MM.1S (cell line): ENCODE data around the gene TGFB2.

Source experiments
- DNase-seq: peaks from one replicate; pipeline ENCODE4 v3.0.0-alpha.2; 2015
- H2AFZ ChIP-seq: fragments of 300-600 bp; sonication (generic); 2 replicates; pipeline ENCODE4 v1.6.0; 2016; ENCODE audit warnings: antibody characterized with exemption, low read length
- H3F3A ChIP-seq: fragments of 300-600 bp; sonication (generic); 2 replicates; pipeline ENCODE4 v1.6.1; 2016; ENCODE audit warnings: mild to moderate bottlenecking, antibody characterized with exemption, low read length, moderate library complexity, mixed read lengths; ENCODE audit not compliant: insufficient read depth
- H3K27ac ChIP-seq: fragments of 300-600 bp; sonication (generic); 2 replicates; pipeline ENCODE4 v1.5.1; 2016; ENCODE audit warnings: mild to moderate bottlenecking, low read length
- H3K27me3 ChIP-seq: fragments of 300-600 bp; sonication (generic); replicated peaks from 2 replicates; pipeline ENCODE4 v1.6.0; 2016; ENCODE audit warnings: low read length; ENCODE audit not compliant: insufficient read depth
- H3K36me3 ChIP-seq: fragments of 300-600 bp; sonication (generic); replicated peaks from 2 replicates; pipeline ENCODE4 v1.6.1; 2016; ENCODE audit warnings: mild to moderate bottlenecking, low read length, mixed read lengths; ENCODE audit not compliant: insufficient read depth
- H3K4me1 ChIP-seq: fragments of 300-600 bp; sonication (generic); 2 replicates; pipeline ENCODE4 v1.6.1; 2016; ENCODE audit warnings: low read length, mixed read lengths
- H3K4me2 ChIP-seq: fragments of 300-600 bp; sonication (generic); 2 replicates; pipeline ENCODE4 v1.6.0; 2016; ENCODE audit warnings: low read depth, low read length
- H3K4me3 ChIP-seq: fragments of 300-600 bp; sonication (generic); 2 replicates; pipeline ENCODE4 v1.5.1; 2016; ENCODE audit warnings: low read length, mixed read lengths
- H3K79me2 ChIP-seq: fragments of 300-600 bp; sonication (generic); 2 replicates; pipeline ENCODE4 v1.6.1; 2016; ENCODE audit warnings: mixed run types, low read length, mixed read lengths
- H3K9ac ChIP-seq: fragments of 300-600 bp; sonication (generic); 2 replicates; pipeline ENCODE4 v1.6.1; 2016; ENCODE audit warnings: low read length, mixed read lengths
- H3K9me2 ChIP-seq: fragments of 300-600 bp; sonication (generic); replicated peaks from 2 replicates; pipeline ENCODE4 v1.6.1; 2016; ENCODE audit warnings: mild to moderate bottlenecking, low read length, mixed read lengths; ENCODE audit not compliant: insufficient read depth
- H3K9me3 ChIP-seq: fragments of 300-600 bp; sonication (generic); replicated peaks from 2 replicates; pipeline ENCODE4 v1.6.1; 2016; ENCODE audit warnings: mild to moderate bottlenecking, low read length, mixed read lengths; ENCODE audit not compliant: insufficient read depth
- H4K20me1 ChIP-seq: fragments of 300-600 bp; sonication (generic); 2 replicates; pipeline ENCODE4 v1.6.1; 2016; ENCODE audit warnings: mild to moderate bottlenecking, low read length, moderate library complexity, mixed read lengths; ENCODE audit not compliant: insufficient read depth
- CTCF ChIP-seq: fragments of 300-600 bp; sonication (generic); IDR thresholded peaks from 2 replicates; pipeline ENCODE4 v1.5.1; 2016; ENCODE audit warnings: antibody characterized with exemption, low read length, mixed read lengths
- EZH2 ChIP-seq: fragments of 300-600 bp; sonication (generic); optimal IDR thresholded peaks from 2 replicates; pipeline ENCODE3; 2017; ENCODE audit warnings: low read depth, mild to moderate bottlenecking, antibody characterized with exemption, low read length, mixed read lengths
- EZH2phosphoT487 ChIP-seq: fragments of 300-600 bp; sonication (generic); IDR thresholded peaks from 2 replicates; pipeline ENCODE4 v1.6.1; 2018; ENCODE audit warnings: antibody characterized with exemption, low read length

TGFB2 gene

GRCh38 chr1:218480588-218481099 lies 135.5 kb downstream of the TGFB2 start:
- Histone ChIP-seq H3K4me2 (no peak overlapping the region), H3K79me2 (no peaks in the 10 kb centered on the region), H4K20me1 (no peaks in the 10 kb centered on the region), H3F3A (no peaks in the 10 kb centered on the region), H3K27me3 (no peaks in the 10 kb centered on the region), H3K36me3 (no peaks in the 10 kb centered on the region), H3K27ac (no peak overlapping the region), H2AFZ (no peak overlapping the region), H3K9me3 (no peaks in the 10 kb centered on the region), H3K4me1 (peaks cover 2% of the 10 kb centered on the region), H3K4me3 (no peak overlapping the region), H3K9ac (no peak overlapping the region), H3K9me2 (no peaks in the 10 kb centered on the region)
- DNase-seq, result no peak
- TF ChIP-seq CTCF, result no peak
- no peak for TF ChIP-seq EZH2phosphoT487
- TF ChIP-seq EZH2, result no peak

GRCh38 chr1:218481116-218481775 lies 136.1 kb downstream of the TGFB2 start:
- TF ChIP-seq EZH2 (no peak), EZH2phosphoT487 (no peak), CTCF (no peak)
- H3K9me3 ChIP-seq, result no peaks in the 10 kb centered on the region
- no peaks in the 10 kb centered on the region for H3K27me3 ChIP-seq
- no peak overlapping the region for H3K4me2 ChIP-seq
- DNase-seq, result no peak
- no peak overlapping the region for H3K4me3 ChIP-seq
- no peaks in the 10 kb centered on the region for H3K79me2 ChIP-seq
- no peaks in the 10 kb centered on the region for H3K36me3 ChIP-seq
- no peaks in the 10 kb centered on the region for H4K20me1 ChIP-seq
- H3K4me1 ChIP-seq, result peaks cover 2% of the 10 kb centered on the region; the same call in 1 of the 2 replicates
- no peaks in the 10 kb centered on the region for H3F3A ChIP-seq
- H3K9ac ChIP-seq, result no peak overlapping the region
- H3K9me2 ChIP-seq, result no peaks in the 10 kb centered on the region
- H2AFZ ChIP-seq, result no peak overlapping the region
- H3K27ac ChIP-seq, result no peak overlapping the region

DNA sequence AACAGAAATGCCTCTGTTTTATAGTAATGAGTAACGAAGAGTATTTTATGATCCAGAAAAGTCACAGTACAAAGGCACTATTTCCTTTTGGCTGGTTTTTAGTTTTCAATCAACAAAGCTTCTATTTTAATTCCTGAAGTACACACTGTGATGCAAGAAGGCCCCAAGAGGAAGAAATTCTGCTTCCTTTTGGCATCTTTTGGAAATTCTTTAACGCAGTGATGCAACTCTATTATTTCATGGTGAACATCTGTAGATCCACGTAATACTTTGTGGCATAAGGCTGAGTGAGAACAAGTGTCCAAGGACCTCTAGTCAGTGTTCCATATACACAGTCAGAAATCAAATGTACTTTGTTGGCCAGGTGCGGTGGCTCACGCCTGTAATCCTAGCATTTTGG lies 137.5 kb downstream of the TGFB2 start:
- Histone ChIP-seq H3K27me3 (no peaks in the 10 kb centered on the region), H3K4me1 (peaks cover 4% of the 10 kb centered on the region; the same call in 1 of the 2 replicates), H4K20me1 (no peaks in the 10 kb centered on the region), H3K9me3 (no peaks in the 10 kb centered on the region), H3K27ac (no peak overlapping the region), H3K9me2 (no peaks in the 10 kb centered on the region), H2AFZ (no peak overlapping the region), H3K4me3 (no peak overlapping the region), H3K4me2 (no peak overlapping the region), H3F3A (no peaks in the 10 kb centered on the region), H3K9ac (no peak overlapping the region), H3K79me2 (no peaks in the 10 kb centered on the region), H3K36me3 (no peaks in the 10 kb centered on the region)
- no peak for TF ChIP-seq EZH2phosphoT487
- no peak for TF ChIP-seq CTCF
- TF ChIP-seq EZH2, result no peak
- no peak for DNase-seq
